Measurements from ENCODE around the gene NOXA1.
"Not testable (repeated sequence)": the region's sequence is repeated elsewhere in the genome, so short reads cannot be mapped to it uniquely, and the experiment has no call there.

Gene NOXA1

GRCh38 chr9:137410236-137410890 is 12.8 kb upstream of the NOXA1 start:
- not testable (repeated sequence) for H3K4me1 ChIP-seq (ENCODE audit: control insufficient read depth, insufficient read depth, low read length); H3K4me3 ChIP-seq (ENCODE audit: low read depth, low read length); H3K27ac ChIP-seq (ENCODE audit: extremely low read depth, low read depth, low read length); H3K9me3 ChIP-seq (ENCODE audit: control insufficient read depth, insufficient read depth, low read depth, low read length); H3K36me3 ChIP-seq (ENCODE audit: control insufficient read depth in 2 of 2, insufficient read depth in 1 of 2, low read length in 2 of 2)
- TF ChIP-seq ZNF362 (tag by site-specific recombination; IDR thresholded peaks at IDR 0.05) (0 out of 2 replicates have a peak, but pooled peaks have one; percentile 23), ZFHX2 (tag by site-specific recombination; conservative IDR thresholded peaks at IDR 0.05) (peak; percentile 86), GLIS1 (tag by site-specific recombination; IDR thresholded peaks at IDR 0.05) (peak; percentile 100), ZIC2 (tag by site-specific recombination; IDR thresholded peaks at IDR 0.05) (peak; percentile 99), GLIS2 (tag by site-specific recombination; IDR thresholded peaks at IDR 0.05) (peak; percentile 70), EGR2 (tag by site-specific recombination; IDR thresholded peaks at IDR 0.05; ENCODE audit: low read depth) (peak; percentile 88)
- ChIA-PET POLR2A (interaction anchor here (0.9 to 2.7 kb wide), 2 partner anchors 12 to 49 kb away, joined by 4 to 27 read pairs; partner anchors contain the start of genes EXD3 and NOXA1), CTCF (interaction anchor here (0.7 to 1.8 kb wide), 5 partner anchors 12 to 171 kb away, joined by 3 to 9 read pairs (median 4); partner anchors contain the start of genes EXD3, NOXA1 and NRARP)

- Histone ChIP-seq H3K27ac (ENCODE audit: extremely low read depth, low read depth, low read length) (no peak overlapping the region), H3K36me3 (ENCODE audit: control insufficient read depth in 2 of 2, insufficient read depth in 1 of 2, low read length in 2 of 2) (no peaks in the 10 kb centered on the region), H3K4me3 (ENCODE audit: low read depth, low read length) (no peak overlapping the region), H3K9me3 (ENCODE audit: control insufficient read depth, insufficient read depth, low read depth, low read length) (no peaks in the 10 kb centered on the region), H3K4me1 (ENCODE audit: control insufficient read depth, insufficient read depth, low read length) (peaks cover 4% of the 10 kb centered on the region; the same call in 1 of the 2 replicates)
- peak; percentile 57; the same call in 1 of the 2 replicates for TF ChIP-seq ZIC2 (tag by site-specific recombination; IDR thresholded peaks at IDR 0.05)
- TF ChIP-seq SP2 (tag by site-specific recombination; IDR thresholded peaks at IDR 0.05): no peak
- CTCF ChIA-PET: interaction anchor here (1.2 to 2.3 kb wide), 2 partner anchors 13 to 172 kb away, joined by 4 to 19 read pairs; partner anchors contain the start of genes EXD3 and NOXA1
- POLR2A ChIA-PET: interaction anchor here (2.7 kb wide), 1 partner anchor 12 kb away, joined by 27 read pairs; the partner anchor contains the start of genes EXD3 and NOXA1
These were observed 12.3 kb upstream of the NOXA1 start for GRCh38 chr9:137410891-137411249.

GRCh38 chr9:137411260-137411644 is 11.9 kb upstream of the NOXA1 start:
- CTCF ChIA-PET: interaction anchor here (1.2 to 2.3 kb wide), 2 partner anchors 12 to 172 kb away, joined by 4 to 19 read pairs; partner anchors contain the start of genes EXD3 and NOXA1
- H3K27ac ChIP-seq (ENCODE audit: extremely low read depth, low read depth, low read length): no peak overlapping the region
- TF ChIP-seq ZNF37A (tag by site-specific recombination; IDR thresholded peaks at IDR 0.05) (no peak), ZNF707 (tag by site-specific recombination; IDR thresholded peaks at IDR 0.05) (no peak), GLIS1 (tag by site-specific recombination; IDR thresholded peaks at IDR 0.05) (peak; percentile 15; the same call in 1 of the 2 replicates)
- peaks cover 4% of the 10 kb centered on the region; the same call in 1 of the 2 replicates for H3K4me1 ChIP-seq (ENCODE audit: control insufficient read depth, insufficient read depth, low read length)
- no peaks in the 10 kb centered on the region for H3K36me3 ChIP-seq (ENCODE audit: control insufficient read depth in 2 of 2, insufficient read depth in 1 of 2, low read length in 2 of 2)
- no peaks in the 10 kb centered on the region for H3K9me3 ChIP-seq (ENCODE audit: control insufficient read depth, insufficient read depth, low read depth, low read length)
- POLR2A ChIA-PET: interaction anchor here (2.7 kb wide), 1 partner anchor 11 kb away, joined by 27 read pairs; the partner anchor contains the start of genes EXD3 and NOXA1
- H3K4me3 ChIP-seq (ENCODE audit: low read depth, low read length): no peak overlapping the region

- ChIA-PET POLR2A (interaction anchor here (0.5 to 2.7 kb wide), 7 partner anchors 11 to 344 kb away, joined by 3 to 27 read pairs (median 5); partner anchors contain the start of genes EXD3, NOXA1, NRARP and TUBB4B), CTCF (interaction anchor here (0.5 to 2.3 kb wide), 6 partner anchors 12 to 173 kb away, joined by 3 to 19 read pairs (median 5); partner anchors contain the start of genes EXD3 and NOXA1)
- peak overlapping the region; percentile 19 for H3K4me3 ChIP-seq (ENCODE audit: low read depth, low read length)
- H3K4me1 ChIP-seq (ENCODE audit: control insufficient read depth, insufficient read depth, low read length): peaks cover 4% of the 10 kb centered on the region; the same call in 1 of the 2 replicates
- no peaks in the 10 kb centered on the region for H3K36me3 ChIP-seq (ENCODE audit: control insufficient read depth in 2 of 2, insufficient read depth in 1 of 2, low read length in 2 of 2)
- H3K27ac ChIP-seq (ENCODE audit: extremely low read depth, low read depth, low read length): 0 out of 2 replicates have a peak overlapping the region, but pooled peaks have one; percentile 16
- H3K9me3 ChIP-seq (ENCODE audit: control insufficient read depth, insufficient read depth, low read depth, low read length): no peaks in the 10 kb centered on the region
- TF ChIP-seq EGR2 (tag by site-specific recombination; IDR thresholded peaks at IDR 0.05; ENCODE audit: low read depth) (peak; percentile 28; the same call in 1 of the 2 replicates), GLIS2 (tag by site-specific recombination; IDR thresholded peaks at IDR 0.05) (peak; percentile 36; the same call in 1 of the 2 replicates), PATZ1 (tag by site-specific recombination; IDR thresholded peaks at IDR 0.05) (peak; percentile 46; the same call in 1 of the 2 replicates), ZFP69B (tag by site-specific recombination; IDR thresholded peaks at IDR 0.05) (peak; percentile 47; the same call in 1 of the 2 replicates), ZNF292 (tag by site-specific recombination; IDR thresholded peaks at IDR 0.05; ENCODE audit: borderline replicate concordance, low read depth) (no peak), SP7 (tag by site-specific recombination; IDR thresholded peaks at IDR 0.05) (peak; percentile 18; the same call in 1 of the 2 replicates), PRDM2 (tag by site-specific recombination; IDR thresholded peaks at IDR 0.05; ENCODE audit: borderline replicate concordance) (no peak)
These were observed 11.4 kb upstream of the NOXA1 start for GRCh38 chr9:137411645-137412380.

Data from HEK293 (cell line).